ENCODE results near the gene NEMF.
"Not testable (repeated sequence)": the region's sequence is repeated elsewhere in the genome, so short reads cannot be mapped to it uniquely, and the experiment has no call there.

NEMF gene

DNA sequence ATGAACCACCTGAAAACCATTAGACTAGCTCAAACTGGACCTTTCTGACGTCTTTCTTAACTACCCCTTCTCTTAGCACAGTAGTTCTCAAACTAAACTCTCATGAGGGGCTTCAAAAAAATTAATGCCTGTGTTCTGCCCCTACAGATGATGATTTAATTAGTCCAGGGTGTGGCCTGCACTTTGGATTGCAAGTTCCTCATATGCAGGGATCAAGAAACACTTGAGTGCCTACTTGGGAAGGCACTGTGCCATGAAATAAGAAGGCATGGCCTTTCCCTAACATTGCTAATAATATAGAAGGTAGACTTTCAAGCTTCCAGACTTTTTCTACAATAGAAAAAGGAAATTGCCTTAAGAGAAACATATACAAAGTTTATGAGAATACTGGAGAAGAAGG lies 107.4 kb downstream of the NEMF start:
- no peak for DNase-seq

DNA sequence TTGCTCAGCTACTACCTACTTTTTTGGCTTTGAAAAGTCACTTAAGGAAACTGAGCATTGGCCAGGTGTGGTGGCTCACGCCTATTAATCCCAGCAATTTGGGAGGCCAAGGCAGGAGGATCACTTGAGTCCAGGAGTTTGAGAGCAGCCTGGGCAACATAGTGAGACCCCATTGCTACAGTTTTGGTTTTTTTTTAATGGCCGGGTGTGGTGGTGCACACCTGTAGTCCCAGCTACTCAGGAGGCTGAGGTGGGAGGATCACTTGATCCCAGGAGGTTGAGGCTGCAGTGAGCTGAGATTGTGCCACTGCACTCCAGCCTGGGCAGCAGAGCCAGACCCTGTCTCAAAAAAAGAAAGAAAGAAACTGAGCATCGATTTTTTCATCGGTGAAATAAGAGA lies 116.9 kb downstream of the NEMF start:
- not testable (repeated sequence) for DNase-seq

DNA sequence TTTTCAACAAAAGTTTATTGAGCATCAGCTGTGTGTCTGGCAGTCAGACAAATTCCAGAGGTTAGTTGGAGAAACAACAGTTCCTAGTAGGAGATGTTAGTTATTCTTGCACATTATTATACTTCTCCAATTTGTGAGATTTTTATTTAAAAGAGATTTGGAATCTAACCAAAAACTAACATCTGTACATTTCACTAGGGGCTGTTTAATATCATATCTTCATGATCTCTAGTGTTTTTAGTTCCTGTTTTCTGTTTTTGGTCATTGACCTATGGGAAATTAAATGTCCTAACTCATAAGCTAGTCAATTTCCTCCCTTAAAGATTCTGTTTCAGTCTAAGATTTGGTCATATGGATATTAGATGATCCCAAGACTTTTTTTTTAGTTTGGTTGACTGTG lies 118.8 kb downstream of the NEMF start:
- no peak for DNase-seq

DNA sequence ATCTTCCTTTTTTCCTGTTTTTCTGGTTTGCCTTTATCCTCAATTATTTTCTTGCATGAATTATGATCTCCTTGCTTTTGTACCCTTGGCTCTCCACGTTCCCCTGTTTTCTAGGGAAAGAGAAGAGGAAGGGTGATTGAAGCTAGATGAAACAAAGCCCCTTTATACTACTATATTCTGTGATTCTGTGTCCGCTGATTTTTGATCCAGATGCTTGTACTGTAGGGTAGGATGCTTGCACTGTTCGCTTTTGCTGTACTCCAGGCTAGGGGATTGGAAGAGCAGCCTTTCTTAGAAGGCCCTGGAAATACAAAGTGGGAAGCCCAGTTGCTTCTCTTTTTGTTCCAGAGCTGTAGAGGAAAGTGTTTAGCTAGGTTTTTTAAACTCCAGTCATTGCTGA lies 119.7 kb downstream of the NEMF start:
- no peak for DNase-seq
